NCI-H82 treated with DMSO at 0.1 percent for 48 hours (cell line): Measurements from ENCODE around the gene SESTD1.

Experiments
- DNase-seq: peaks from one replicate; lab custom pipeline; 2025; ENCODE audit not compliant: unreplicated experiment; lab: John Stamatoyannopoulos, UW

The SESTD1 gene

GRCh38 chr2:179191110-179191509 is 73.5 kb downstream of the SESTD1 start:
- no peak for DNase-seq

GRCh38 chr2:179186126-179186525 is 78.5 kb downstream of the SESTD1 start:
- DNase-seq, result no peak

GRCh38 chr2:179184610-179185009 is 80.0 kb downstream of the SESTD1 start:
- no peak for DNase-seq

- DNase-seq, result no peak
These were observed 83.6 kb downstream of the SESTD1 start for GRCh38 chr2:179181002-179181401.

GRCh38 chr2:179180242-179180641 is 84.4 kb downstream of the SESTD1 start:
- no peak for DNase-seq

GRCh38 chr2:179179719-179180118 is 84.9 kb downstream of the SESTD1 start:
- no peak for DNase-seq

GRCh38 chr2:179177694-179178093 is 86.9 kb downstream of the SESTD1 start:
- DNase-seq, result no peak

GRCh38 chr2:179174240-179174639 is 90.4 kb downstream of the SESTD1 start:
- DNase-seq, result no peak

GRCh38 chr2:179172894-179173293 is 91.7 kb downstream of the SESTD1 start:
- no peak for DNase-seq

GRCh38 chr2:179171371-179171770 is 93.3 kb downstream of the SESTD1 start:
- DNase-seq, result no peak

GRCh38 chr2:179170901-179171300 is 93.7 kb downstream of the SESTD1 start:
- DNase-seq, result no peak

GRCh38 chr2:179165356-179166000 is 99.2 kb downstream of the SESTD1 start:
- DNase-seq, result no peak

GRCh38 chr2:179141206-179141605 is 123.4 kb downstream of the SESTD1 start:
- DNase-seq, result no peak

GRCh38 chr2:179140571-179140970 is 124.1 kb downstream of the SESTD1 start:
- no peak for DNase-seq

GRCh38 chr2:179139506-179139905 is 125.1 kb downstream of the SESTD1 start:
- no peak for DNase-seq

GRCh38 chr2:179137200-179137759 is 127.4 kb downstream of the SESTD1 start:
- DNase-seq, result no peak

- DNase-seq, result no peak
These were observed 131.6 kb downstream of the SESTD1 start for GRCh38 chr2:179133016-179133415.

- DNase-seq, result no peak
These were observed 132.6 kb downstream of the SESTD1 start for GRCh38 chr2:179132076-179132475.

- DNase-seq, result no peak
These were observed 134.1 kb downstream of the SESTD1 start for GRCh38 chr2:179130560-179130959.

GRCh38 chr2:179129574-179130238 is 134.9 kb downstream of the SESTD1 start:
- DNase-seq, result no peak

GRCh38 chr2:179125404-179125803 is 139.2 kb downstream of the SESTD1 start:
- DNase-seq, result no peak

- no peak for DNase-seq
These were observed 140.3 kb downstream of the SESTD1 start for GRCh38 chr2:179124282-179124681.

- DNase-seq, result no peak
These were observed 141.4 kb downstream of the SESTD1 start for GRCh38 chr2:179123272-179123662.
